ENCODE measurements around the gene ADGRG2. TPM values are rescaled to one million over a fixed set of nuclear protein-coding genes. Genes with fewer than 3 reads are reported as not detected.

ADGRG2 gene
- total RNA-seq, 1 experiment from 2014 or later, result 8.2 TPM

DNA sequence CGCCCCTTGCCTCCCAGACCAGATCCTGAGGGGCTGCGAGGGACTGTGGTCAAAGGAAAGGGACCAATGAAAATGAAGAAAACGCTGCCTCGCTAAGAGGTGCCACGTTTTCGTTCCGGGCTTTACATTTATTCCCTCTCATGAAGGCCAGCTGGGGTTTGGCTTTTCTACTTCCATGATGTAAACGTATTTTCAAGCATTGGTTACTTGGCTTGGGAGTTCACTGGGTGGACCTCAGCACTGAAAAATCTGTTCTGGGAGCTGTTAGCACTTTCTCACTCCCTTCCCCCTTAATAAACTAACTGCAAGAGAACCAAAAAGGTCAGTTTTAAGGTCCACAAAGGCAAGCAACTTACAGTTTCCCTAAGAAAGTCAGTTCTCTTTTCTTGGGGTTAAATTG is 40.6 kb upstream of the ADGRG2 start:
- ChIA-PET POLR2A (no interaction called here), CTCF (no interaction called here)
- no peak overlapping the region for H3K4me3 Mint-ChIP-seq
- no peaks in the 10 kb centered on the region; the same call in 1 of the 2 replicates for H3K4me1 Mint-ChIP-seq
- ATAC-seq (no peak), DNase-seq (ENCODE audit: low spot score) (no peak)
- TF ChIP-seq, protein P1, sequence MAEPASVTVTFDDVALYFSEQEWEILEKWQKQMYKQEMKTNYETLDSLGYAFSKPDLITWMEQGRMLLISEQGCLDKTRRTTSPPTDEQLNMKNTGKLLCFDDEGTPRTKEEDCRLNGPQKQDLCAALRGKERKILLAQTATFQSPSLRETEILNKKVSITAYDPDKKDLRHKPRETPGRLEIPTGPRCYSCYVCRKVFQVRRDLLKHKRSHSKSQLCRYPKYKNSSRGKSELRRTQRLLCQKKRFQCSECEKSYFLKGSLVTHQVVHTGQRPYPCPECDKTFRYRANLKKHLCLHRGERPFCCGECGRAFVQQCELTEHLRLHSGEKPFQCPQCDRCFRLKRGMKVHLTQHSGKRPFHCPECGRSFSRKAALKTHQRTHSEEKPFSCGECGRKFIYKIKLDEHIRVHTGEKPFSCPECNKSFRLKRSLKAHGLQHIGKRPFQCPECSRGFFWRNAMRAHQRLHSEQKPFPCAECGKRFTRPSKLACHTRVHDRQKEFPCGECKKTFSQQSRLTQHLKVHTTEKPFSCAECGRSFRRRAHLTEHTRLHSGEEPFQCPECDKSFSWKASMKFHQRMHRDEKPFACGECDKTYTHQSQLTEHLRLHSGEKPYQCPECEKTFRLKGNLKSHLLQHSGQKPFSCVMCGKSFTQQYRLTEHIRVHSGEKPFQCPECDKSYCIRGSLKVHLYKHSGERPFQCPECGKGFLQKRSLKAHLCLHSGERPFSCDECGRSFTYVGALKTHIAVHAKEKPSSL (CRISPR knock-in tag; conservative IDR thresholded peaks at IDR 0.05), result no peak
- TF ChIP-seq TP53 (CRISPR knock-in tag; IDR thresholded peaks at IDR 0.05) (no peak), MXD4 (CRISPR knock-in tag; IDR thresholded peaks at IDR 0.05; ENCODE audit: borderline replicate concordance) (no peak), FOXJ3 (CRISPR knock-in tag; IDR thresholded peaks at IDR 0.05; ENCODE audit: borderline replicate concordance) (no peak)
- H3K9me3 Mint-ChIP-seq, result no peaks in the 10 kb centered on the region
- no peak overlapping the region for H3K27ac Mint-ChIP-seq
- no peaks in the 10 kb centered on the region for H3K36me3 Mint-ChIP-seq
- no peaks in the 10 kb centered on the region; the same call in 1 of the 2 replicates for H3K27me3 Mint-ChIP-seq (ENCODE audit: low read depth)

DNA sequence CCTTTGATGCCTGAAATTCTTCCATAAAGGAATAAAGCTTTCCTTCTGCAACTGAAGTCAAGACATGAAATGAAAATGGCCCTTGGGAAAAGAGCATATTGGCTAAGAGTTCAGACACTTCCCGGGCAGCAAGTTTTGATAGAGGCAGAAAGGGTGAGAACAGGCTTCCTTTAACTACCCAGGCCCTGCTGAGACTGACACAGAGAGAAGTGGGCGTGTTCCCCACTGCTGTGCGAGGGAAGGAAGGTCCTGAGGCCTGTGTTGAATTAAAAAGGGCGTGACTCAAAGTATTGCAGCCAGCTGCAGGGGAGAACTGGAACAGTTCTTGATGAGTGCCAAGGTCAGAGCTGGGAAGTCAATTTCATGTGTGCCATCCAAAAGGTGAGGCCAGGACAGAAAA is 33.9 kb upstream of the ADGRG2 start:
- Mint-ChIP-seq H3K36me3 (no peaks in the 10 kb centered on the region), H3K4me1 (peaks cover 6% of the 10 kb centered on the region), H3K4me3 (no peak overlapping the region), H3K27me3 (ENCODE audit: low read depth) (no peaks in the 10 kb centered on the region; the same call in 1 of the 2 replicates), H3K9me3 (peaks cover 6% of the 10 kb centered on the region; the same call in 1 of the 2 replicates), H3K27ac (0 out of 2 replicates have a peak overlapping the region, but pooled peaks have one; percentile 6)
- ChIA-PET CTCF (interaction anchor here (1.4 kb wide), 1 partner anchor 58 kb away, joined by 9 read pairs; no protein-coding TSS in a partner anchor), POLR2A (no interaction called here)
- TF ChIP-seq SMAD3 (CRISPR knock-in tag; IDR thresholded peaks at IDR 0.05; ENCODE audit: borderline replicate concordance), result no peak
- TF ChIP-seq CREM (CRISPR knock-in tag; IDR thresholded peaks at IDR 0.05), result no peak
- TF ChIP-seq MYBL2 (CRISPR knock-in tag; IDR thresholded peaks at IDR 0.05), result no peak
- DNase-seq (ENCODE audit: low spot score), result peak; percentile 12
- peak; percentile 77 for ATAC-seq

DNA sequence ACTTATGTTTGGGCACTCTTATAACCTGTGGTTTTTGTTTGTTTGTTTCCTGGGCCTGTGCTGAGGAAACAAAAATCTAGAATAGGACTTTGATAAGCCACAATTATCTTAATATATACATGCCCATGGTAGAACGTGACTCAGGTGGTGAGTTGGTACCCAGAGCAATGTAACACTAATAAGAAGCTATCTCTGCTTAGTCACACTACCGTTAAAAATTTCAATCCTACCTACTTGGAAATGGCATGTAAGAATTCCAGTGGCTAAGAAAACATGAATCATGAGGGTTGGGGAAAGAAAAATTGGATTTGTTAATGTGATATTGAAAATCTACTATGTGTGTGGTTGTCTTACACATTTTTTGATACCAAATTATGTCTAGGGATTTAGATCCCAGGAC is 30.5 kb upstream of the ADGRG2 start:
- peaks cover 10% of the 10 kb centered on the region; the same call in 1 of the 2 replicates for H3K9me3 Mint-ChIP-seq
- POLR2A ChIA-PET, result no interaction called here
- DNase-seq (ENCODE audit: low spot score) (no peak), ATAC-seq (no peak)
- CTCF ChIA-PET, result no interaction called here
- H3K27ac Mint-ChIP-seq, result no peak overlapping the region
- H3K4me1 Mint-ChIP-seq, result peaks cover 6% of the 10 kb centered on the region
- H3K36me3 Mint-ChIP-seq, result no peaks in the 10 kb centered on the region
- no peaks in the 10 kb centered on the region; the same call in 1 of the 2 replicates for H3K27me3 Mint-ChIP-seq (ENCODE audit: low read depth)
- no peak overlapping the region for H3K4me3 Mint-ChIP-seq
- TF ChIP-seq, protein P2, sequence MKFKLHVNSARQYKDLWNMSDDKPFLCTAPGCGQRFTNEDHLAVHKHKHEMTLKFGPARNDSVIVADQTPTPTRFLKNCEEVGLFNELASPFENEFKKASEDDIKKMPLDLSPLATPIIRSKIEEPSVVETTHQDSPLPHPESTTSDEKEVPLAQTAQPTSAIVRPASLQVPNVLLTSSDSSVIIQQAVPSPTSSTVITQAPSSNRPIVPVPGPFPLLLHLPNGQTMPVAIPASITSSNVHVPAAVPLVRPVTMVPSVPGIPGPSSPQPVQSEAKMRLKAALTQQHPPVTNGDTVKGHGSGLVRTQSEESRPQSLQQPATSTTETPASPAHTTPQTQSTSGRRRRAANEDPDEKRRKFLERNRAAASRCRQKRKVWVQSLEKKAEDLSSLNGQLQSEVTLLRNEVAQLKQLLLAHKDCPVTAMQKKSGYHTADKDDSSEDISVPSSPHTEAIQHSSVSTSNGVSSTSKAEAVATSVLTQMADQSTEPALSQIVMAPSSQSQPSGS (CRISPR knock-in tag; IDR thresholded peaks at IDR 0.05; ENCODE audit: borderline replicate concordance, low read depth), result no peak
- TF ChIP-seq NFATC4 (CRISPR knock-in tag; IDR thresholded peaks at IDR 0.05) (no peak), SMAD3 (CRISPR knock-in tag; IDR thresholded peaks at IDR 0.05; ENCODE audit: borderline replicate concordance) (no peak), ESRRA (CRISPR knock-in tag; IDR thresholded peaks at IDR 0.05; ENCODE audit: borderline replicate concordance) (no peak), ZNF396 (CRISPR knock-in tag; IDR thresholded peaks at IDR 0.05; ENCODE audit: borderline replicate concordance) (no peak), JAZF1 (CRISPR knock-in tag; IDR thresholded peaks at IDR 0.05) (no peak), GTF2I (CRISPR knock-in tag; conservative IDR thresholded peaks at IDR 0.05) (no peak), TEAD1 (CRISPR knock-in tag; IDR thresholded peaks at IDR 0.05) (no peak)
- TF ChIP-seq, protein P3, sequence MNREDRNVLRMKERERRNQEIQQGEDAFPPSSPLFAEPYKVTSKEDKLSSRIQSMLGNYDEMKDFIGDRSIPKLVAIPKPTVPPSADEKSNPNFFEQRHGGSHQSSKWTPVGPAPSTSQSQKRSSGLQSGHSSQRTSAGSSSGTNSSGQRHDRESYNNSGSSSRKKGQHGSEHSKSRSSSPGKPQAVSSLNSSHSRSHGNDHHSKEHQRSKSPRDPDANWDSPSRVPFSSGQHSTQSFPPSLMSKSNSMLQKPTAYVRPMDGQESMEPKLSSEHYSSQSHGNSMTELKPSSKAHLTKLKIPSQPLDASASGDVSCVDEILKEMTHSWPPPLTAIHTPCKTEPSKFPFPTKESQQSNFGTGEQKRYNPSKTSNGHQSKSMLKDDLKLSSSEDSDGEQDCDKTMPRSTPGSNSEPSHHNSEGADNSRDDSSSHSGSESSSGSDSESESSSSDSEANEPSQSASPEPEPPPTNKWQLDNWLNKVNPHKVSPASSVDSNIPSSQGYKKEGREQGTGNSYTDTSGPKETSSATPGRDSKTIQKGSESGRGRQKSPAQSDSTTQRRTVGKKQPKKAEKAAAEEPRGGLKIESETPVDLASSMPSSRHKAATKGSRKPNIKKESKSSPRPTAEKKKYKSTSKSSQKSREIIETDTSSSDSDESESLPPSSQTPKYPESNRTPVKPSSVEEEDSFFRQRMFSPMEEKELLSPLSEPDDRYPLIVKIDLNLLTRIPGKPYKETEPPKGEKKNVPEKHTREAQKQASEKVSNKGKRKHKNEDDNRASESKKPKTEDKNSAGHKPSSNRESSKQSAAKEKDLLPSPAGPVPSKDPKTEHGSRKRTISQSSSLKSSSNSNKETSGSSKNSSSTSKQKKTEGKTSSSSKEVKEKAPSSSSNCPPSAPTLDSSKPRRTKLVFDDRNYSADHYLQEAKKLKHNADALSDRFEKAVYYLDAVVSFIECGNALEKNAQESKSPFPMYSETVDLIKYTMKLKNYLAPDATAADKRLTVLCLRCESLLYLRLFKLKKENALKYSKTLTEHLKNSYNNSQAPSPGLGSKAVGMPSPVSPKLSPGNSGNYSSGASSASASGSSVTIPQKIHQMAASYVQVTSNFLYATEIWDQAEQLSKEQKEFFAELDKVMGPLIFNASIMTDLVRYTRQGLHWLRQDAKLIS (CRISPR knock-in tag; IDR thresholded peaks at IDR 0.05; ENCODE audit: borderline replicate concordance), result no peak
- TF ChIP-seq, protein P4, sequence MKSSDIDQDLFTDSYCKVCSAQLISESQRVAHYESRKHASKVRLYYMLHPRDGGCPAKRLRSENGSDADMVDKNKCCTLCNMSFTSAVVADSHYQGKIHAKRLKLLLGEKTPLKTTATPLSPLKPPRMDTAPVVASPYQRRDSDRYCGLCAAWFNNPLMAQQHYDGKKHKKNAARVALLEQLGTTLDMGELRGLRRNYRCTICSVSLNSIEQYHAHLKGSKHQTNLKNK (CRISPR knock-in tag; IDR thresholded peaks at IDR 0.05), result no peak
- TF ChIP-seq, protein P5, sequence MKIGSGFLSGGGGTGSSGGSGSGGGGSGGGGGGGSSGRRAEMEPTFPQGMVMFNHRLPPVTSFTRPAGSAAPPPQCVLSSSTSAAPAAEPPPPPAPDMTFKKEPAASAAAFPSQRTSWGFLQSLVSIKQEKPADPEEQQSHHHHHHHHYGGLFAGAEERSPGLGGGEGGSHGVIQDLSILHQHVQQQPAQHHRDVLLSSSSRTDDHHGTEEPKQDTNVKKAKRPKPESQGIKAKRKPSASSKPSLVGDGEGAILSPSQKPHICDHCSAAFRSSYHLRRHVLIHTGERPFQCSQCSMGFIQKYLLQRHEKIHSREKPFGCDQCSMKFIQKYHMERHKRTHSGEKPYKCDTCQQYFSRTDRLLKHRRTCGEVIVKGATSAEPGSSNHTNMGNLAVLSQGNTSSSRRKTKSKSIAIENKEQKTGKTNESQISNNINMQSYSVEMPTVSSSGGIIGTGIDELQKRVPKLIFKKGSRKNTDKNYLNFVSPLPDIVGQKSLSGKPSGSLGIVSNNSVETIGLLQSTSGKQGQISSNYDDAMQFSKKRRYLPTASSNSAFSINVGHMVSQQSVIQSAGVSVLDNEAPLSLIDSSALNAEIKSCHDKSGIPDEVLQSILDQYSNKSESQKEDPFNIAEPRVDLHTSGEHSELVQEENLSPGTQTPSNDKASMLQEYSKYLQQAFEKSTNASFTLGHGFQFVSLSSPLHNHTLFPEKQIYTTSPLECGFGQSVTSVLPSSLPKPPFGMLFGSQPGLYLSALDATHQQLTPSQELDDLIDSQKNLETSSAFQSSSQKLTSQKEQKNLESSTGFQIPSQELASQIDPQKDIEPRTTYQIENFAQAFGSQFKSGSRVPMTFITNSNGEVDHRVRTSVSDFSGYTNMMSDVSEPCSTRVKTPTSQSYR (CRISPR knock-in tag; IDR thresholded peaks at IDR 0.05), result no peak
- TF ChIP-seq, protein P6, sequence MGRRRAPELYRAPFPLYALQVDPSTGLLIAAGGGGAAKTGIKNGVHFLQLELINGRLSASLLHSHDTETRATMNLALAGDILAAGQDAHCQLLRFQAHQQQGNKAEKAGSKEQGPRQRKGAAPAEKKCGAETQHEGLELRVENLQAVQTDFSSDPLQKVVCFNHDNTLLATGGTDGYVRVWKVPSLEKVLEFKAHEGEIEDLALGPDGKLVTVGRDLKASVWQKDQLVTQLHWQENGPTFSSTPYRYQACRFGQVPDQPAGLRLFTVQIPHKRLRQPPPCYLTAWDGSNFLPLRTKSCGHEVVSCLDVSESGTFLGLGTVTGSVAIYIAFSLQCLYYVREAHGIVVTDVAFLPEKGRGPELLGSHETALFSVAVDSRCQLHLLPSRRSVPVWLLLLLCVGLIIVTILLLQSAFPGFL (CRISPR knock-in tag; IDR thresholded peaks at IDR 0.05; ENCODE audit: borderline replicate concordance), result no peak

Data from WTC11 (cell line).